Activated CD4-positive, alpha-beta T cell treated with anti-CD3 and anti-CD28 coated beads, Interleukin-2, amount 10 ng/mL, durations not matched to agents 7 days and 5 days (primary cell): Measurements from ENCODE around the gene CA5A. TPM values are rescaled to one million over a fixed set of nuclear protein-coding genes. Genes with fewer than 3 reads are reported as not detected.
A peak's percentile ranks its signal among the peaks of the same experiment; 100 is the strongest.

Experiments
- CTCF ChIA-PET: fragments of 350-600 bp; sonication (Branson Sonifier 250); formaldehyde crosslinking; loops from one replicate; lab custom pipeline; 2021; ENCODE audit warnings: antibody characterized with exemption; lab: Charles Lee
- POLR2A ChIA-PET: fragments of 350-600 bp; sonication (Branson Sonifier 250); formaldehyde crosslinking; loops from one replicate; lab custom pipeline; 2021; ENCODE audit warnings: antibody characterized with exemption; lab: Charles Lee
- DNase-seq: peaks from one replicate; pipeline ENCODE4 v3.0.0-alpha.2; 2020
- H3K27ac Mint-ChIP-seq: one replicate; pipeline ENCODE4 v1.8.0; 2021; ENCODE audit warnings: mild to moderate bottlenecking, moderate library complexity, mixed read lengths
- H3K27me3 Mint-ChIP-seq: one replicate; pipeline ENCODE4 v1.8.0; 2021; ENCODE audit warnings: mixed read lengths
- H3K36me3 Mint-ChIP-seq: one replicate; pipeline ENCODE4 v1.8.0; 2021; ENCODE audit warnings: low read depth, mixed read lengths
- H3K4me1 Mint-ChIP-seq: one replicate; pipeline ENCODE4 v1.8.0; 2021; ENCODE audit warnings: mixed read lengths
- H3K4me3 Mint-ChIP-seq: one replicate; pipeline ENCODE4 v1.8.0; 2021; ENCODE audit warnings: mild to moderate bottlenecking, moderate library complexity, mixed read lengths
- H3K9me3 Mint-ChIP-seq: one replicate; pipeline ENCODE4 v1.8.0; 2021; ENCODE audit warnings: mixed read lengths
- total RNA-seq, 2 experiments: library from RNA; stranded (reverse); gene quantifications; one replicate each; pipeline ENCODE4 v1.2.3, GENCODE V29; 2021

CA5A gene
- total RNA-seq, 2 experiments from 2014 or later = not detected

DNA sequence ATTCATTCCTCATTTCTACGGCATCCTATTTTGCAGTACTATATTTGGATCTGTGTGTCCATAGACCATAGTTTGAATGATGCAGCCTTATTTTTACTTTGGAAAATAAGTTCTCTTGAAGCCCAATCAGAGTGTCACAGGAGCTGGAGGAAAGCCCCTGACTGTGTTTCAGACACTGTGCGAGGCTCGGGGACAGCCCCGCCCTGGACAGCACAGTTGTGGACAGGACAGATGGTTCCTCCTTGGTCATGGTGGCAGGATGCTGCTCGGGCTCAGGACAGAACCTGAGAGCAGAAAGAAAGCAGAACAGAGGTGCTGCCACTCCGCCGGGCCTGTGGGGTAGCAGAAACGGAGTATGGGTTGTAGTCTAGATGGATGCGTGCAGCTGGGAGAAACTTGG is 37.8 kb upstream of the CA5A start:
- Mint-ChIP-seq H3K36me3 (peaks cover 68% of the 10 kb centered on the region), H3K9me3 (peaks cover 26% of the 10 kb centered on the region), H3K4me3 (no peak overlapping the region), H3K4me1 (peaks cover 24% of the 10 kb centered on the region), H3K27ac (no peak overlapping the region), H3K27me3 (no peaks in the 10 kb centered on the region)
- no peak for DNase-seq
- CTCF ChIA-PET = interaction anchor here (2.9 kb wide), 1 partner anchor 18 kb away, joined by 11 read pairs; no protein-coding TSS in a partner anchor
- POLR2A ChIA-PET = no interaction called here

DNA sequence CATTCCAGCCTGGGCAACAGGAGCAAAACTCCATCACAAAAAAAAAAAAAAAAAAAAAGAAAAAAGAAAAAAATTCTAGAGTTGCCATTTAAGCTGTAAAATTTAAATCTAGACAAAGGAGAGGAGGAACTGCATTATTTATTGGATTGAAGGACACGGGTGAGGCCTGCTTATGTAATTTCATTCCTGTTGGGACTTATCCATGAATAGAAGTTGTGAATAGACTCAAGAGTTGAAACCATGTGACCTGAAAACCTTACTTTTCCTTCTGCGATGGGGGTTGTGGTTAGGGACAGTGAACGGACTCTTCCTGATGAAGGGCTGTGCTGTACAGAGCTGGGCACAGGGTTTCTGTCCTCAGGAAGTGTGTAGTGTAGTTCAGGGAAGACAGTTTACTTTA is 37.4 kb upstream of the CA5A start:
- no peak overlapping the region for H3K27ac Mint-ChIP-seq
- H3K27me3 Mint-ChIP-seq = no peaks in the 10 kb centered on the region
- no peak overlapping the region for H3K4me3 Mint-ChIP-seq
- DNase-seq = no peak
- peaks cover 22% of the 10 kb centered on the region for H3K4me1 Mint-ChIP-seq
- POLR2A ChIA-PET = interaction anchor here (0.7 kb wide), 1 partner anchor 18 kb away, joined by 4 read pairs; no protein-coding TSS in a partner anchor
- peaks cover 26% of the 10 kb centered on the region for H3K9me3 Mint-ChIP-seq
- H3K36me3 Mint-ChIP-seq = peaks cover 66% of the 10 kb centered on the region
- CTCF ChIA-PET = interaction anchor here (2.9 kb wide), 1 partner anchor 17 kb away, joined by 11 read pairs; no protein-coding TSS in a partner anchor

DNA sequence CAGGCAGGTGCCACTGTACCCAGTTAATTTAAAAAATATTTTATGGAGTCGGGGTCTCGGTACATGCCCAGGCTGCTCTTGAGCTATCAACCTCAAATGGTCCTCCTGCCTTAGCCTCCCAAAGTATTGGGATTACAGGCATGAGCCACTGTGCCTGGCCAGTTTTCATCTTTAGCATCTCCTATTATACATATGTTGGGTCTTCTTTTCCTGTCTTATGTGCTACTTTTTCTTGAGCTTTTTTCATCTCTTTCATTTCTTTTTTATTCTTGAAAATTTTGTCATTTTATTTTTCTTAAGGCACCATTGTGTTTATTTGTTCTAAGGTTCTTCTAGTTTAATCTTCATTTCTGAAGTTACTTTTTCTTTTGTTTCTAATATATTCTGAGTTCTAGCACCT is 35.6 kb upstream of the CA5A start:
- H3K27me3 Mint-ChIP-seq = no peaks in the 10 kb centered on the region
- peaks cover 26% of the 10 kb centered on the region for H3K4me1 Mint-ChIP-seq
- DNase-seq = no peak
- no peak overlapping the region for H3K4me3 Mint-ChIP-seq
- ChIA-PET CTCF (interaction anchor here (1.2 to 2.2 kb wide), 3 partner anchors 8 to 193 kb away, joined by 5 to 7 read pairs (median 6); no protein-coding TSS in a partner anchor), POLR2A (no interaction called here)
- H3K36me3 Mint-ChIP-seq = peaks cover 57% of the 10 kb centered on the region
- H3K9me3 Mint-ChIP-seq = peaks cover 26% of the 10 kb centered on the region
- H3K27ac Mint-ChIP-seq = no peak overlapping the region

DNA sequence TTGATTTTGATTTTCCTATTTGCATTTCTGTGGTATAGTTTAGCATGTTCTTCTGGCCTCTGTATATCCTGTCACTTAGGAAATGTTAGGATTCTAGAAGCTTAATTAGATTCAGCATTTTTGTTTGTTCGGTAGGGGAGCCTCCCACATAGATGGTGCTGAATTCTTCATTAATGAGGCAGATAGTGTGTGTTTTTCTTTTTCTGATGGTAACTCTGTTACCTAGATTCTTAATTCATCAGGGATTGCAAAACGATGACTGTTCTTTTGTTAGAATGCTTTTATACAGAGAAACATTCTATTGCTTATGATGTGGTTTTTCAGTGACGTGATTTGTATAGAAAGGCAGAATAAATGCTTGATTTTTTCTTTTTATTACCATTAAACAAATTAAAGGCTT is 33.9 kb upstream of the CA5A start:
- POLR2A ChIA-PET = no interaction called here
- Mint-ChIP-seq H3K27me3 (no peaks in the 10 kb centered on the region), H3K4me1 (peaks cover 36% of the 10 kb centered on the region), H3K36me3 (peaks cover 47% of the 10 kb centered on the region), H3K9me3 (peaks cover 26% of the 10 kb centered on the region), H3K27ac (no peak overlapping the region), H3K4me3 (no peak overlapping the region)
- no peak for DNase-seq
- CTCF ChIA-PET = no interaction called here

DNA sequence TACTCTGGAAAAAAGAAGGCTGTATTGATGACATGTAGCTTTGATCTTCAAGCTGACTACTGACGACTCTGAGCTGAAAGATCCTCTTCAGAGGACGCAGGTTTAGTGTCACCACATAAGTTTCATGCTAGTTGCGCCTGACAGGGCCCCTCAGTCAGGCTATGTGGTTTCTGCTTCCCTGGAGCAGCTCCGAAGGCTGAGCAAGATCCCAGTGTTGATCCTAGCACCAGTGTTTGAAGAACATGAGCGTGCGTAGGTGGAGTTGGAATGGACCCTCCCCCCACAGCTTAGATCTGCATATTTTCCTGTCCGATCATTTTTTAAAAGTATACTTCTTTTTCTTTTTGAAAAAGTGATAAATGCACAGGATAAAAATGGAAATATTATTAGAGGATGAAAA is 32.2 kb upstream of the CA5A start:
- POLR2A ChIA-PET = no interaction called here

DNA sequence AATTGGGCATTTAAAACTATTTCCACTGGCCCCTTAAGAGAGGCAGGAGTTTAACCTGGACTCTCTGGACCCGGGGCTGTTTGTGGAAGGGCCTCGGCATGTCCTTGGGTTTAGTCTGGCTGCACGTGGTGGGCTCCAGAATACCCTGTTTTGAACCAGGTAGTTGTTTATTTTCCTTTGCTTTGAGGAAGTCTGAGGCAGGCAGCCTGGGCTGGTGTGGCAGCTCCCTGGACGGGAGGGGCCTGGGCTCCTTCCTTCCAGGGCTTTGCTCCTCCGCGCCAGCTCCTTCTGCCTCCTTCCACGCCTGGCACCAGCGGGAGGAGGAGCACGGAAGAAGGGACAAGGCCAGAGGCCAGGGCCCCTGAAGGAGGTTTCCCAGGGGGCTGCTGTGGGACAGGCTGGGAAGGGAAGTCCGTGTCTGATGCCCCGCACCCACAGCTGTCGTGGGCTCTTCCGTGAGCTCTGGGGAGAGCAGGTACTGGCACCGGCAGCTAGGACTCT is 30.4 kb upstream of the CA5A start:
- Mint-ChIP-seq H3K4me3 (peak overlapping the region; percentile 36), H3K4me1 (peaks cover 53% of the 10 kb centered on the region), H3K27ac (peak overlapping the region; percentile 57), H3K36me3 (peaks cover 24% of the 10 kb centered on the region), H3K27me3 (no peaks in the 10 kb centered on the region), H3K9me3 (peaks cover 13% of the 10 kb centered on the region)
- POLR2A ChIA-PET = no interaction called here
- no peak for DNase-seq
- CTCF ChIA-PET = interaction anchor here (1.1 kb wide), 1 partner anchor 10 kb away, joined by 4 read pairs; no protein-coding TSS in a partner anchor

More for the DNA sequence above, 32.2 kb upstream of the CA5A start:
- no peak overlapping the region for H3K27ac Mint-ChIP-seq
- CTCF ChIA-PET = interaction anchor here (0.6 kb wide), 1 partner anchor 739 kb away, joined by 3 read pairs; no protein-coding TSS in a partner anchor
- H3K27me3 Mint-ChIP-seq = no peaks in the 10 kb centered on the region
- H3K4me1 Mint-ChIP-seq = peaks cover 45% of the 10 kb centered on the region
- DNase-seq = no peak
- peaks cover 39% of the 10 kb centered on the region for H3K36me3 Mint-ChIP-seq
- H3K4me3 Mint-ChIP-seq = no peak overlapping the region
- peaks cover 26% of the 10 kb centered on the region for H3K9me3 Mint-ChIP-seq

DNA sequence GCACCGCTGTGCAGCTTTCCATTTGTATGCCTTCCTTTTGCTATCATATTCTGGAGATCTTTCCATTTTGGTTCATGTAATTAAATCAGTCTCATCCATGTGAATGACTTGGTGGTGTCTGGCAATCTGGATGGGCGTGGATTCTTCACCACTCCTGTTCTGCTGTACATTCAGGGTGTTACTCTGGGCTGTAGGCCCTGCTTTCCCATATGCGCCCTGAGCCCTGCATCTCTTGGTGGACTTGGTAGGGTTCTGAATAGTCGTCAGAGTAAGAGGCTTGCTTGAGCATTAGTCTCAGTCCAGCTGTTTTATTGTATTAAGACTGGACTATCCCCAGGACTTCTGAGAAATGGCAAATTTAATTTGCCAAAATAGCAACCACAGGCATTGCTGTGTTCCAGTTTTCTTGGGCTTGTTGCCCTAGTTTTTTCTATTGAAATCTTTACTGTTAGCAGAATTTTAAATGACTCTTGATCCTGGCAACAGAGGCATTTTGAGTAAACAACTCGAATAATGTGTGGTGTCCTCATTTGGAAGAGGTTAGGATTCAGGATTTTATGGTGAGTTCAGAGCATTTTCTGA is 29.8 kb upstream of the CA5A start:
- Mint-ChIP-seq H3K27me3 (no peaks in the 10 kb centered on the region), H3K4me3 (no peak overlapping the region), H3K4me1 (peaks cover 55% of the 10 kb centered on the region), H3K36me3 (peaks cover 21% of the 10 kb centered on the region), H3K9me3 (peaks cover 7% of the 10 kb centered on the region), H3K27ac (peak overlapping the region; percentile 57)
- DNase-seq = no peak
- ChIA-PET POLR2A (no interaction called here), CTCF (interaction anchor here (1.1 kb wide), 1 partner anchor 9 kb away, joined by 4 read pairs; no protein-coding TSS in a partner anchor)

DNA sequence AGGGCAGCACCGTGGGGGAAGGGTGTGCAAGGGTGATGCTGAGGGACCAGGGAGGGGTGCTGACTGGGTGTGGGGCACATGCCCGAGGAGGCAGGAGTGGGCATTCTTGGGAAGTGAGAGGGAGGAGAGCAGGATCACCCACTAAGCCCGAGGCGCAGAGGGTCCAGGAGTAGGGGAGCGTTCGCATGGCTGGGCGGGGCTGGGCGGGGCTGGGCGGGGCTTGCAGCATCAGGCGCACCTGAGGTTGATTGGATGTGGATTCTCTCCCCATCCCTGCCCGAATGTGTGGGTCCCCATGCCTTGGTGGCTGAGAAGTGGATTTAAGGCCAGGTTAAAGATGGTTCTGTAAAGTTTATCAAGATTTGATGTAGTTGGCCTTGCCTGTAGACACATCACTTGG is 29.1 kb upstream of the CA5A start:
- H3K27me3 Mint-ChIP-seq = no peaks in the 10 kb centered on the region
- no peak for DNase-seq
- peaks cover 3% of the 10 kb centered on the region for H3K9me3 Mint-ChIP-seq
- ChIA-PET POLR2A (no interaction called here), CTCF (no interaction called here)
- H3K4me1 Mint-ChIP-seq = peaks cover 56% of the 10 kb centered on the region
- no peak overlapping the region for H3K27ac Mint-ChIP-seq
- H3K36me3 Mint-ChIP-seq = peaks cover 14% of the 10 kb centered on the region
- H3K4me3 Mint-ChIP-seq = no peak overlapping the region

DNA sequence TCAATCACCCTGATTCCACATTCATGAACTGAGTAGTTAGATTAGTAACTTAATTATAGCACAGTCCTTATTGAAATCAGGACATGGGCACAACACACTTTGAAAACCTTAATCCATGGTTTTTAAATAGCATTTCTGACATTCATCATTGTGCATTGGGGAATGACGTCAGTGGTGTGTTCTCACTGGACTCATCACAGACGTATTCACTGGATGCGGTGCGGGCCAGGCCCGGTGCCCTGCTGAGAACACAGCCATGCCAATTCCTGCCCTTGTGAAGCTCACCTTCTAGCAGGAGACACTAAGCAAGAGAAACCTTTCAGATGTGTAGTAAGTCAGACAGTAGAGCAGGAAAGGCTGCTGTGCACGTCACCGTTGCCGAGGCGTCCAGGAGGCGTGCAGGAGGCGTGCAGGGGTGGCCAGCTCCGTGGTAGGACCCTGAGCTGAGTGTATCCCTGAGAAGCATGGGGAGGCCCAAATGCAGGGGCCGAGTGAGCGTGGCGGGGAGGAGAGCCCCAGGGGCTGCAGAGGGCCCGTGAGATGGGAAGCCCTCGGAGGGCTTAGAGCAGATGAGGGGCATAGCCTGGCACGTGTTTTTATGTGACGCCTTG is 27.8 kb upstream of the CA5A start:
- ChIA-PET CTCF (interaction anchor here (0.6 to 2.0 kb wide), 4 partner anchors 8 to 568 kb away, joined by 3 to 6 read pairs (median 4); no protein-coding TSS in a partner anchor), POLR2A (interaction anchor here (0.7 kb wide), 1 partner anchor 198 kb away, joined by 3 read pairs; the partner anchor contains the start of gene KLHDC4)
- H3K4me1 Mint-ChIP-seq = peaks cover 65% of the 10 kb centered on the region
- no peak for DNase-seq
- no peaks in the 10 kb centered on the region for H3K27me3 Mint-ChIP-seq
- H3K4me3 Mint-ChIP-seq = no peak overlapping the region
- no peaks in the 10 kb centered on the region for H3K9me3 Mint-ChIP-seq
- H3K36me3 Mint-ChIP-seq = peaks cover 8% of the 10 kb centered on the region
- H3K27ac Mint-ChIP-seq = peak overlapping the region; percentile 83

DNA sequence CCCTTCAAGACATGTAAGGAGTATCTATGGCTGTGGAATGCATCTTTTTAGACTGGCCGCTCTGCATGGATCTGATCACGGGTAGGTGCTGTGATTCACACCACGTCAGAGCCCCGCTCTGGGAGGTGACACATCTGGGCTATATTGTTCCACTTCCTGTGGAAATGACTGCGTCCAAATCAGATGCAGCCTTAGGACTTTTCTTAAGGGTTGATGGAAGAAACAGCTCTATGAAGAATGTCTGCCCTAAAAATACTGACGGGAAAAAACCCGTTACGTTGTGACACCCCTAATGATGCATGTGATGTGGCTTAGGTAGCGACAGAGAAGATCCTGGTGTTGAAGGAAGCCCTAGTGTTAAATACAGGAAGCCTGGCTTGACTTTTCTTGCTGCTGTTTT is 27.1 kb upstream of the CA5A start:
- POLR2A ChIA-PET = interaction anchor here (0.7 kb wide), 1 partner anchor 197 kb away, joined by 3 read pairs; the partner anchor contains the start of gene KLHDC4
- Mint-ChIP-seq H3K9me3 (no peaks in the 10 kb centered on the region), H3K4me1 (peaks cover 66% of the 10 kb centered on the region), H3K27me3 (no peaks in the 10 kb centered on the region), H3K4me3 (no peak overlapping the region), H3K36me3 (peaks cover 6% of the 10 kb centered on the region), H3K27ac (peak overlapping the region; percentile 83)
- DNase-seq = peak; percentile 65
- CTCF ChIA-PET = interaction anchor here (0.6 to 2.0 kb wide), 5 partner anchors 9 to 569 kb away, joined by 3 to 6 read pairs (median 4); partner anchors contain the start of gene BANP

DNA sequence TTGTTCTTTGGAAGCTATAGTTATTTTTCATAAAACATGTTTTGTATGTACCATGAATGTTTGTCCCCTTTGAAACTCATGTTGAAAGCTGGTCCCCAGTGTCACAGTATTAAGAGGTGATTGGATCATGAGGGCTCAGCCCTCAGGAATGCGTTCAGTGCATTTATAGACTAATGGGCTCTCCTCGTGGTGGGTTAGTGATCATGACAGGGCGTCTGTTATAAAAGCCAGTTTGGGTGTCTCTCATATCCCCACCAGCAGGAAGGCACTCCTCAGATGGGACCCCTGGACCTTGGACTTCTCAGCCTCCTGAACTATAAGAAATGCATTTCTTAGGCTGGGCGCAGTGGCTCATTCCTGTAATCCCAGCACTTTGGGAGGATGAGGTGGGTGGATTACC is 25.3 kb upstream of the CA5A start:
- CTCF ChIA-PET = interaction anchor here (1.3 to 1.5 kb wide), 2 partner anchors 9 to 13 kb away, joined by 3 read pairs; no protein-coding TSS in a partner anchor

DNA sequence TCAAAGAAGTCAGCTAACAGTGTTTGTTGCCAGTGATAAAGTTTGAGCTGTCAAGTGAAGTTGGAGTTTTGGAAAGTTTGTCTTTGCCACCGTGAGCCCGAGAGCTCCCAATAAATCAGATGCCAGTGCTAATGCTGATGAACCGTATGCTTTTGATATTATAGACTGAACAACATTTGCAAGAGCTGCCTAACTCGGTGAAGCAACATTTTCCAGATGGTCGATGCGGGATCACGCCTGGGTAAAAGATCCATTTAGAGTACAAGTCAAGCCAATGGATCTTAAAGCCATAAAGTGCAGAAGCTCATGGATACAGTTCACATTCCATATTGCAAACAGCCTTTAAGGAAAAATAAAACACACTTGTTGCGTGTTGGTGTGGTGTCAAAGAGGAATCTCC is 24.5 kb upstream of the CA5A start:
- ChIA-PET POLR2A (interaction anchor here (0.7 kb wide), 1 partner anchor 10 kb away, joined by 3 read pairs; the partner anchor contains the start of gene BANP), CTCF (interaction anchor here (1.3 to 1.9 kb wide), 2 partner anchors 11 to 12 kb away, joined by 3 to 6 read pairs; no protein-coding TSS in a partner anchor)
- H3K27ac Mint-ChIP-seq = no peak overlapping the region
- DNase-seq = no peak
- peaks cover 78% of the 10 kb centered on the region for H3K4me1 Mint-ChIP-seq
- peaks cover 20% of the 10 kb centered on the region for H3K36me3 Mint-ChIP-seq
- no peak overlapping the region for H3K4me3 Mint-ChIP-seq
- no peaks in the 10 kb centered on the region for H3K27me3 Mint-ChIP-seq
- no peaks in the 10 kb centered on the region for H3K9me3 Mint-ChIP-seq

More for the DNA sequence above, 25.3 kb upstream of the CA5A start:
- no peak for DNase-seq
- Mint-ChIP-seq H3K4me1 (peaks cover 78% of the 10 kb centered on the region), H3K27ac (no peak overlapping the region), H3K4me3 (no peak overlapping the region), H3K36me3 (peaks cover 19% of the 10 kb centered on the region), H3K27me3 (no peaks in the 10 kb centered on the region), H3K9me3 (no peaks in the 10 kb centered on the region)
- POLR2A ChIA-PET = no interaction called here
